Uterus (tissue), 2 donors: Measurements from ENCODE around the gene MFN2.

ENCODE experiments used
- CTCF ChIP-seq, 4 experiments: fragments of 200-600 bp in 2 of 4; fragments of 450-650 bp in 2 of 4; sonication (generic) in 2 of 4; IDR thresholded peaks; one replicate each; pipeline ENCODE4 v1.5.1; 2016 to 2019; ENCODE audit warnings: antibody characterized with exemption in 4 of 4, mild to moderate bottlenecking in 2 of 4, moderate library complexity in 1 of 4
- POLR2A ChIP-seq, 2 donors: fragments of 450-650 bp; IDR thresholded peaks; one replicate each; pipeline ENCODE4 v1.6.1; 2016; ENCODE audit warnings: antibody characterized with exemption in 2 of 2, mild to moderate bottlenecking in 1 of 2, moderate library complexity in 1 of 2

GRCh38 chr1:12011998-12012397, 31.8 kb downstream of the MFN2 start:
- no peak for TF ChIP-seq CTCF (IDR thresholded peaks at IDR 0.05)
- no peak for TF ChIP-seq POLR2A (IDR thresholded peaks at IDR 0.05)
